ENCODE measurements around the gene PSMC5.
A peak's percentile ranks its signal among the peaks of the same experiment; 100 is the strongest.
"Not testable (repeated sequence)": the region's sequence is repeated elsewhere in the genome, so short reads cannot be mapped to it uniquely, and the experiment has no call there.

The PSMC5 gene

GRCh38 chr17:63859257-63859656, 32.0 kb downstream of the PSMC5 start:
- no peaks in the 10 kb centered on the region for H3K4me1 ChIP-seq (ENCODE audit: control insufficient read depth, insufficient read depth, low read length)
- no peak overlapping the region for H3K9ac ChIP-seq (ENCODE audit: low read depth, low read length)
- H3K4me3 ChIP-seq (ENCODE audit: low read depth, low read length), result no peak overlapping the region
- peaks cover 2% of the 10 kb centered on the region for H3K27me3 ChIP-seq (ENCODE audit: control insufficient read depth, insufficient read depth, low read length)
- H3K9me3 ChIP-seq (ENCODE audit: control insufficient read depth, insufficient read depth, low read length), result no peaks in the 10 kb centered on the region
- no peaks in the 10 kb centered on the region for H3K36me3 ChIP-seq (ENCODE audit: control insufficient read depth, insufficient read depth, low read length)

- H3K27me3 ChIP-seq (ENCODE audit: control insufficient read depth, insufficient read depth, low read length); H3K9ac ChIP-seq (ENCODE audit: low read depth, low read length); H3K4me3 ChIP-seq (ENCODE audit: low read depth, low read length); H3K36me3 ChIP-seq (ENCODE audit: control insufficient read depth, insufficient read depth, low read length); H3K4me1 ChIP-seq (ENCODE audit: control insufficient read depth, insufficient read depth, low read length); H3K9me3 ChIP-seq (ENCODE audit: control insufficient read depth, insufficient read depth, low read length): not testable (repeated sequence)
Observed at GRCh38 chr17:63866625-63867024, 39.4 kb downstream of the PSMC5 start.

- not testable (repeated sequence) for H3K4me3 ChIP-seq (ENCODE audit: low read depth, low read length); H3K9me3 ChIP-seq (ENCODE audit: control insufficient read depth, insufficient read depth, low read length); H3K9ac ChIP-seq (ENCODE audit: low read depth, low read length); H3K36me3 ChIP-seq (ENCODE audit: control insufficient read depth, insufficient read depth, low read length); H3K4me1 ChIP-seq (ENCODE audit: control insufficient read depth, insufficient read depth, low read length); H3K27me3 ChIP-seq (ENCODE audit: control insufficient read depth, insufficient read depth, low read length)
Observed at GRCh38 chr17:63869491-63870291, 42.5 kb downstream of the PSMC5 start.

DNA sequence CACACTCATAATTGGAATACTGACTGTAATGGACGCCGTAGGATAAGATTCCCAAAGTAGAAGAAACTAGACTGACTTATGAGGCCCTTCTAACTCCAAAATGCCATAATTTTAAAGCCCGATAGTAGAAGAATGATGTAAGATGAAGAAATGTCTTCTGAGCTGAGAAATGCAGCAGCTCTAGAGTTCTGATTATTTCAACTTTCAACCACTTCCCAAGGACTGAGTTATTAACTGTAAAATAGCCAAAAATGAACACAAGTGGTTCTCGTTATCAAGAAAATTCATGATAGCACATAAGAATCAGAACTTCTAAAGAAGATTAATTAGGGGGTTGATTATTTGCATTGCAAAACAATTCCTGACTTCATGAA, 43.0 kb downstream of the PSMC5 start:
- not testable (repeated sequence) for H3K27me3 ChIP-seq (ENCODE audit: control insufficient read depth, insufficient read depth, low read length); H3K4me1 ChIP-seq (ENCODE audit: control insufficient read depth, insufficient read depth, low read length); H3K9me3 ChIP-seq (ENCODE audit: control insufficient read depth, insufficient read depth, low read length); H3K4me3 ChIP-seq (ENCODE audit: low read depth, low read length); H3K9ac ChIP-seq (ENCODE audit: low read depth, low read length); H3K36me3 ChIP-seq (ENCODE audit: control insufficient read depth, insufficient read depth, low read length)

DNA sequence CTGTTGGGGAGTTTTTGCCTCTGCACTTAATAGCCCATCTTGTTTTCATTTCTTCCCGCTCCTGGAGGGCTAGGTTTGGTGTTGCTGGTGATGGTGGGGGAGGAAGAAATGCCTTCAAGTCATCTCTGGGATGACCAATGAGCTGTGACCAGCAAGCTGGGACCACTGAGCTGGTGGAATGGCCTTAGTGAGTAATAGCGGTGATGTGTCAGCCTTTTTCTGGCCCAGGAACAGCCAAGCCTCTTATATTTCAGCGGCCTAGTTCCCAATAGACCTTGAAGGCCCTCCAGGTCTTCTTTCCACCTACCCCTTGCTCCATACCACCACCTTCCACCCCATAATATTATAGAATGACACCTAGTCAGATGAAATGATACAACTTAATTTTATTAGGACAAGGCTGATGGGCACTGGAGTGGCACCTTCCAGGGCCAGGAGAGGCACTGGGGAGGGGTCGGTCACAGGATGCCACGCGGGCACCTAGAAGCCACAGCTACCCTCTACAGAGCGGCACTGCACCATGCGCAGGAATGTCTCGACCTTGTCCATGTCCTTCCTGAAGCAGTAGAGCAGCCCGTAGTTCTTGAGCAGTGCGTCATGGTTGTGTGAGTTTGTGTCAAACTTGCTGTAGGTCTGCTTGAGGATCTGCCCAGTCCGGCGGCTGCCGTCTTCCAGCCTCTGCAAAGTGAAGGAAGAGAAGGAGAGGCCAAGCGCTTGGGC, 44.6 kb downstream of the PSMC5 start:
- not testable (repeated sequence) for H3K4me1 ChIP-seq (ENCODE audit: control insufficient read depth, insufficient read depth, low read length); H3K27me3 ChIP-seq (ENCODE audit: control insufficient read depth, insufficient read depth, low read length); H3K9ac ChIP-seq (ENCODE audit: low read depth, low read length); H3K4me3 ChIP-seq (ENCODE audit: low read depth, low read length); H3K9me3 ChIP-seq (ENCODE audit: control insufficient read depth, insufficient read depth, low read length); H3K36me3 ChIP-seq (ENCODE audit: control insufficient read depth, insufficient read depth, low read length)

DNA sequence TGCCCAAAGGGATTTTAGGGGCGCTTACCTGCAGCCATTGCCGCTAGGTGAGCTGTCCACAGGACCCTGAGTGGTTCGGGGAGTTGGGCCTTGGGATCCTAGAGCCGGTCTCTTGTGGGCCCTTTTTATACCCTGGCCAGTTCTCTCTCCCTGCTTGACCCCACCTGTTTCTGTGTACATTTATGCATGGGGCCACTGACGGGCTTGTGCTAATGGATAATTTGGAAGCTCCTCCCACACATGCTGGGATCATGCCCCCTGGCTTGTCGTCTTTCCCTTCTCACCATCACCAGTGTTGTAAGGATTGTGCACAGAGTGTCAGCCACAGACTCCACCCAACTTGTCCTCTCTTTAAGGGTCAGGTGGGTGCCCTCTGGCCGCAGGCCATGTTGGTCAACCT, 46.3 kb downstream of the PSMC5 start, which contains the start of gene CSH2:
Gene CSH2 (minus strand): TSS at position 101 of the 400 bp plus-strand sequence. CDS start 63 bp downstream, at position 38.
- not testable (repeated sequence) for H3K9ac ChIP-seq (ENCODE audit: low read depth, low read length); H3K9me3 ChIP-seq (ENCODE audit: control insufficient read depth, insufficient read depth, low read length); H3K36me3 ChIP-seq (ENCODE audit: control insufficient read depth, insufficient read depth, low read length); H3K27me3 ChIP-seq (ENCODE audit: control insufficient read depth, insufficient read depth, low read length); H3K4me3 ChIP-seq (ENCODE audit: low read depth, low read length); H3K4me1 ChIP-seq (ENCODE audit: control insufficient read depth, insufficient read depth, low read length)

DNA sequence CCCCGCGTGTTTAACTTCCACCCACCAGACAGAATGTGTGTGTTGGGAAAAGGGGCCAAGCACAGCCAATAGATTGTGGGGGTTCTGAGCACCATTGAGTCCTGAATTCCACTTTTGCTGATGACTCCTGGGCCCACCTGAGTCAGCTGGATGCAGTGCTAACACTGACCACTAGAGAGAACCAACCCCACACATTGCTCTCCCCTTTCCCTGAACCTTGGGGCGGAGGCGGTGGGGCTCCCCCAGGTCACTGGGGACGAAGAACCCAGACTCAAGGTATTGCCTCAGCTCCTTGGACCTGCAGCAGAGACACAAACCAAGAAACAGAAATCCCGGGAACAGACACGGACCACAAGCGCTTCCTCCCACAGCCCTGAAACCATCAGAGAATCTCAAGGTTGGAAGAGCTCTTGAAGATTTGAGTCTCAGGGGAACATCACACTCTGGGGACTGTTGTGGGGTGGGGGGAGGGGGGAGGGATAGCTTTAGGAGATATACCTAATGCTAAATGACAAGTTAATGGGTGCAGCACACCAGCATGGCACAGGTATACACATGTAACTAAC, 46.9 kb downstream of the PSMC5 start:
- H3K27me3 ChIP-seq (ENCODE audit: control insufficient read depth, insufficient read depth, low read length); H3K4me3 ChIP-seq (ENCODE audit: low read depth, low read length); H3K4me1 ChIP-seq (ENCODE audit: control insufficient read depth, insufficient read depth, low read length); H3K36me3 ChIP-seq (ENCODE audit: control insufficient read depth, insufficient read depth, low read length); H3K9ac ChIP-seq (ENCODE audit: low read depth, low read length); H3K9me3 ChIP-seq (ENCODE audit: control insufficient read depth, insufficient read depth, low read length): not testable (repeated sequence)

- not testable (repeated sequence) for H3K4me1 ChIP-seq (ENCODE audit: control insufficient read depth, insufficient read depth, low read length); H3K9me3 ChIP-seq (ENCODE audit: control insufficient read depth, insufficient read depth, low read length); H3K36me3 ChIP-seq (ENCODE audit: control insufficient read depth, insufficient read depth, low read length); H3K27me3 ChIP-seq (ENCODE audit: control insufficient read depth, insufficient read depth, low read length); H3K9ac ChIP-seq (ENCODE audit: low read depth, low read length); H3K4me3 ChIP-seq (ENCODE audit: low read depth, low read length)
Observed at GRCh38 chr17:63874693-63875092, 47.5 kb downstream of the PSMC5 start.

DNA sequence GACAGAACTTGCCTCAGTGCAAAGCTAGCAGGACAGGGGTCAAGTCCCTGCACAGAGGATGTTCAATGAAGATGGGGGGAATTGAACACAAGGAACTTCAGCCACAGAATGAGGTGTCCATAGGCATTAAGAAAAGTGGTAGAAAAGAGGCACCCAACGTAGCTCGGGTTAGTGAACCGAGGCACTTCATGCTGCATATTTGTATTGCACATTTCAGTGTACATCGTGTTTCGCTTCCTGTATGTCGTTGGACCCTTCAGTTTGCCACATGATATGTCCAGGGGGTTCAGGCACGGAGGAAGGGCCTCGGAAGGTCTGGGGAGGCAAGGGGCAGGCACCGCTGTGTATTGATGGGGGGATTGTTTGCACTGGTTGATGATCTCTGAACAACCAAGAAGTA, 51.2 kb downstream of the PSMC5 start:
- H3K4me1 ChIP-seq (ENCODE audit: control insufficient read depth, insufficient read depth, low read length), result peaks cover 10% of the 10 kb centered on the region
- H3K4me3 ChIP-seq (ENCODE audit: low read depth, low read length); H3K9me3 ChIP-seq (ENCODE audit: control insufficient read depth, insufficient read depth, low read length); H3K36me3 ChIP-seq (ENCODE audit: control insufficient read depth, insufficient read depth, low read length); H3K9ac ChIP-seq (ENCODE audit: low read depth, low read length); H3K27me3 ChIP-seq (ENCODE audit: control insufficient read depth, insufficient read depth, low read length): not testable (repeated sequence)

DNA sequence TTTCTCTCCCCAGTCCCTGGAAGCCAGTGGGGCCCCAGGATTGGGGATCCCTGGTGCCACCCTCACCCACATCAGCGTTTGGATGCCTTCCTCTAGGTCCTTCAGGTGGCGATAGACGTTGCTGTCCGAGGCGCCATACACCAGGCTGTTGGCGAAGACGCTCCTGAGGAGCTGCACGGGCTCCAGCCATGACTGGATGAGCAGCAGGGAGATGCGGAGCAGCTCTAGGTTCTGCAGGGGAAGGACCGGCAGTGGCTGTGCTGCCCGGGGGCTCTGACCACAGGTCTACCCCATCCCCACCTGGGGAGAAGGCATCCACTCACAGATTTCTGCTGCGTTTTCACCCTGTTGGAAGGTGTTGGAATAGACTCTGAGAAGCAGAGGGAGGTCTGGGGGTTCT, 53.5 kb downstream of the PSMC5 start:
- no peak overlapping the region for H3K9ac ChIP-seq (ENCODE audit: low read depth, low read length)
- H3K4me1 ChIP-seq (ENCODE audit: control insufficient read depth, insufficient read depth, low read length), result peaks cover 10% of the 10 kb centered on the region
- no peaks in the 10 kb centered on the region for H3K27me3 ChIP-seq (ENCODE audit: control insufficient read depth, insufficient read depth, low read length)
- no peaks in the 10 kb centered on the region for H3K9me3 ChIP-seq (ENCODE audit: control insufficient read depth, insufficient read depth, low read length)
- H3K4me3 ChIP-seq (ENCODE audit: low read depth, low read length), result no peak overlapping the region
- H3K36me3 ChIP-seq (ENCODE audit: control insufficient read depth, insufficient read depth, low read length), result no peaks in the 10 kb centered on the region

GRCh38 chr17:63881337-63881736, 54.1 kb downstream of the PSMC5 start:
- not testable (repeated sequence) for H3K27me3 ChIP-seq (ENCODE audit: control insufficient read depth, insufficient read depth, low read length); H3K9me3 ChIP-seq (ENCODE audit: control insufficient read depth, insufficient read depth, low read length); H3K9ac ChIP-seq (ENCODE audit: low read depth, low read length); H3K36me3 ChIP-seq (ENCODE audit: control insufficient read depth, insufficient read depth, low read length)
- Histone ChIP-seq H3K4me1 (ENCODE audit: control insufficient read depth, insufficient read depth, low read length) (peaks cover 10% of the 10 kb centered on the region), H3K4me3 (ENCODE audit: low read depth, low read length) (peak overlapping the region; percentile 4)

Measured in iPS-15b (cell line).